ENCODE data around the gene GNA14.

The GNA14 gene

DNA sequence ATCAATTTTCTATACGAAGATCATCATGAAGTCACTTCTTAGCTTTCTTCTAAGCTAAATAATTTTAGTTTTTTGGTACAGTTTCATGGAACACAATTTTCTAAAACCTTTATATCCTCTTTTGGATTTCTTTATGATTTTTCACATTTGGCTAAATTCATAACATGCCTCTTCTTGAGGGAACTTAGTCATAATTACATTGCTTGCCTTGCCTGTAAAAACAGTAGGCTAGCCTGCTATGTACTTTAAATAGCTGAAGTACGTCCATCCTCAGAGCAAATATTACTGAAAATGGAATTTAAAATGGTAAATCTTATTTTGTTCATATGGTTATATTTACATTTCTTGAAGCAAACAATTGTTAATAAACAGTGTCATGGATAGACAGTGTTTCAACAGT, 245.8 kb downstream of the GNA14 start:
- peak; percentile 15 for DNase-seq (ENCODE audit: low read depth)

DNA sequence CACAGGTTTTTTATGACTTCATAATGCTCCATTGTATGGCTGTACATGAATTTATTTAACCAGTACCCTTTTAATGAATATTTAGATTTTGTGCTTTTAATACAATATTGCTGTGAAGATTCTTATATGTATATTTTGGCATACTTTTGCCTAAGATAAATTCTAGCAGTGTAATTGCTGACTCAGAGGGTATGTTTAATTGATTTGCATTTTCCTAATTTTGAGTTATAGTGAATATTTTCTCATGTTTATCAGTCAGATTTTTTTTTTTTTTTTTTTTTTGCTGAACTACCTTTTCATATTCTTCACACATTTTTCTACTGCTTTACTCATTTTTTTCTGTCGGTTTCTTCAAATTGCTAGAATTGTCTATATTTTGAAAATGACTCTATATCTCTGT, 248.2 kb downstream of the GNA14 start:
- DNase-seq (ENCODE audit: low read depth), result no peak

DNA sequence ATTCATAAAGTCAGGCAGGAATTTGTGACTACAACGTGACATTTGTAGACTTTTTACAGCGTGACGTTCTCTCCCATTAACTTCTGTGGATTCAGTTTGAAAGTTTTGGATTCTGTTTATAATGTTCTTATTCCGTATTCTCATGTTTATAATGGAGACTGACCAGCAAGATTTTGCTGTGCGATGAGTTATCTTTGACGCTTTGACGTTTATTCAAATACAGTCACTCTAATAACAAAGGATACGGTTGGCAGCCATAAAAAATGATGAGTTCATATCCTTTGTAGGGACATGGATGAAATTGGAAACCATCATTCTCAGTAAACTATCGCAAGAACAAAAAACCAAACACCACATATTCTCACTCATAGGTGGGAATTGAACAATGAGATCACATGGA, 249.5 kb downstream of the GNA14 start:
- DNase-seq (ENCODE audit: low read depth), result peak; percentile 26

DNA sequence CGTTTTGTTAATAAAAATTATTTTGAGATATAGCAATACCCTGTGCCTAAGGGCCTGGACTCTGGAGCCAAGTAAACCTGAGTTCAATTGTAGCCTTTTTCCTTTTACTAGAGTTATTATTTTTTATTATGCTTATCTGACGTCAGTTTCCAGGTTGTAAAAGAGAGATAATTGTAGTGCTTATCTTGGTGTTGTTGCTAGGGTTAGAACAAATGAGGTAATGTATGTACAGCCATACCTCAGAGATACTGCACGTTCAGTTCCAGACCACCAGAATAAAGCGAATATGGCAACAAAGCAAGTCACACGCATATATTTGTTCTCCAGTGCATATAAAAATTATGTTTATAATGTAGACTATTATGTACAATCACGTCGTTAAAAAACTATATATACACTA, 255.8 kb downstream of the GNA14 start:
- DNase-seq (ENCODE audit: low read depth), result no peak

DNA sequence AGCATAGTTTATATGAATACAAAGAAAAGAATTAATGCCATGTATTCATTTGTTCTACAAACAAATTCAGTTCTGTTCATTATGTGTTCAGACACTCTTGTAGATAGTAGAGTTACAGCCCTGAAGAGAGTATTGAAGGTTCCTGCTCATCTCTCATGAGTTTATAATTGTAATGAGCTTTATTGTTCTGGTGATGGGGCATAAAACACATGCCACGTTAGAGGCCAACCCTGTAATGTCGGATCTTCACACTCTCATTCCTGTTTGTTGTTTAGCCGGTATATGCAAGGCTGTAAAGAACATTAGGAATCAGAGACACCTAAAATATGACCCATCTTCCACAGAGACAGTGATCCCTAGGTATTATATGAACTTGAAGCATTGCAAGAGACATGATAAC, 256.3 kb downstream of the GNA14 start:
- DNase-seq (ENCODE audit: low read depth), result no peak

DNA sequence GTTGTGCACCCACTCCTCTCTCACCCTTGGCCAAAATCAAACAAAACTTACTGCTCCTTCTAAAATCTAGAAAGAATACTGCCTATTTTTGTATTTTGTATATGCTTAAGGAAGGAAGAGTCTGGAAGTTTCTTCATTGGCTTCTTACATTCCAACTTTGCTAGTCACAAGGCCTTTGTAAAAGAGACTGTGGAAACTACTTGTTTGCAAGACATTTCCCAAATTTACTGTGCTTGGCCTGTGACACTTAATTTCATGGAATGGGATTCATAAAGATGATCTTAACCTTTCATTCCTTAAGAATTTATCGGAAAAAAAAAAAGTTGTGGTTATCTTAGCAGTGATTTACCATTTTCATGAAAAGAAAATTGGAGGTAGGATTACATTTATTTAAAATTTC, 261.9 kb downstream of the GNA14 start:
- peak; percentile 62 for DNase-seq (ENCODE audit: low read depth)

DNA sequence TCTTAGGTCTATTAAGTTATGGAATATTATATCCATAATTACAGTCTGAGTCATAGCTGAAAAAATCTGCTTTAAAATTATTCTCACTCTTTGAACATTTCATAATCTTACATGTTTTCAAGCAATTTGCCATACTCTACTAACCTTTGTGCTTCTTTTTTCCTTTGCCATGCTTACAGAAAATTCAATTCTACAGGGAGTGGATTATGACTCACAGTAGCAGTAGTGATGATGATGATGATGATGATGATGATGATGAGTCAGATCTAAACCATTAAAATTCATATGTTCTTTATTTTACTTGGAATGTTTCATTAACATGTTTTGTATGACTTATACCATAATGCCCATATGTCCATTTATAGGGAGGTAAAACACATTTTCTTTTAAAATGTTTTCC, 263.7 kb downstream of the GNA14 start:
- DNase-seq (ENCODE audit: low read depth), result peak; percentile 85

DNA sequence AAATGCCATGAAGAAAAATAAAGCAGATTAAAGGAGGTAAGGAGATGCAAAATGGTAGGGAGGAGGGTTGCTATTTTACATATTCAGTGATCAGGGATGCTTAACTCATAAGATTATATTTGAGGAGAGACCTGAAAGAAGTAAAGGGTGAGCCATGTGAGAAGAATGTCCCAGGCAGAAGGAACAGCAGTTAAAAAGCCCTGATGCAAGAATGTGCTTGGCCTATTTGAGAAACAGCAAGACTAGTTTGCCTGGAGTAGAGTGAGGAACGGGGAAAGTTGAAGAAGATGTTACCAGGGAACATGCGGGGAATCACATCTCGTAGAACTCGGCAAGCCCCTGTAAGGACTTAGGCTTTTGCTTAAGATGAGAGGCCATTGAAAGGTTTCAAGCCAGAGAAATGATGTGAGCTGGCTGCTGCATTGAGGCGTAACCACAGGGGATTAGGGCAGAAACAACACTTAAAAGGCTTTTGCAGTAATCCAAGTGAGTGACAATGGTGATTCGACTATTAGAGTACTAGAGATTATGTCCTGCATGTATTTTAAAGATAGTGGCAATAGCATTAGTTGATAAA, 272.1 kb downstream of the GNA14 start:
- peak; percentile 8 for DNase-seq (ENCODE audit: low read depth)

DNA sequence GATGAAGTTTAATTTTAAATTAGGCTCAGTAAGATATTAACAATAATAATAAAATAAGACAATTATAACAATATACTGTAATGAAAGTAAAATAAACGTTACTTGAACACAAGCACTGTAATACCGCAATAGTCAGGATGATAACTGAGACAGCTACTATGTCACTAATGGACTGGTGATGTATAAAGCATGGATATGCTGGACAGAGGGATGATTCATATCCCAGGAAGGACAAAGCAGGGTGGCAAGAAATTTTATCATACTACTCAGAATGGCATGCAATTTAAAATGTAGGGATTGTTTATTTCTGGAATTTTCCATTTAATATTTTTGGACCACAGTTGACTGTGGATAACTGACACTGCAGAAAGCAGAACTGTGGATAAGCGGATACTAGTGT, 273.9 kb downstream of the GNA14 start:
- peak; percentile 4 for DNase-seq (ENCODE audit: low read depth)
